NCI-H187 treated with DMSO at 0.1 percent for 48 hours (cell line): ENCODE results near the gene CLEC18B.
"Not testable (repeated sequence)": the region's sequence is repeated elsewhere in the genome, so short reads cannot be mapped to it uniquely, and the experiment has no call there.

Experiments
- DNase-seq: peaks from one replicate; lab custom pipeline; 2025; lab: John Stamatoyannopoulos, UW

Gene CLEC18B

GRCh38 chr16:74420612-74421481 is at the start of gene CLEC18B:
Gene CLEC18B, minus strand, starts transcription at chr16:74421478. Its CDS starts 208 bp downstream, at chr16:74421270.
- DNase-seq: not testable (repeated sequence)

- DNase-seq: no peak
Observed at GRCh38 chr16:74469946-74470478, 48.7 kb upstream of the CLEC18B start.

GRCh38 chr16:74468807-74469525 is 47.7 kb upstream of the CLEC18B start:
- no peak for DNase-seq

- DNase-seq: no peak
Observed at GRCh38 chr16:74466872-74467271, 45.6 kb upstream of the CLEC18B start.

GRCh38 chr16:74465851-74466685 is 44.8 kb upstream of the CLEC18B start:
- DNase-seq: no peak

GRCh38 chr16:74465281-74465680 is 44.0 kb upstream of the CLEC18B start:
- DNase-seq: no peak

GRCh38 chr16:74463888-74464287 is 42.6 kb upstream of the CLEC18B start:
- no peak for DNase-seq

GRCh38 chr16:74462361-74462760 is 41.1 kb upstream of the CLEC18B start:
- DNase-seq: no peak

- no peak for DNase-seq
Observed at GRCh38 chr16:74461826-74462225, 40.5 kb upstream of the CLEC18B start.

GRCh38 chr16:74460542-74460941 is 39.3 kb upstream of the CLEC18B start:
- DNase-seq: no peak

- DNase-seq: no peak
Observed at GRCh38 chr16:74456290-74456625, 35.0 kb upstream of the CLEC18B start.

- no peak for DNase-seq
Observed at GRCh38 chr16:74455619-74456289, 34.5 kb upstream of the CLEC18B start.

- no peak for DNase-seq
Observed at GRCh38 chr16:74455213-74455612, 33.9 kb upstream of the CLEC18B start.

GRCh38 chr16:74451951-74452758 is 30.9 kb upstream of the CLEC18B start:
- DNase-seq: no peak

GRCh38 chr16:74450967-74451760 is 29.9 kb upstream of the CLEC18B start:
- DNase-seq: no peak

- no peak for DNase-seq
Observed at GRCh38 chr16:74450236-74450635, 29.0 kb upstream of the CLEC18B start.

GRCh38 chr16:74449470-74449869 is 28.2 kb upstream of the CLEC18B start:
- no peak for DNase-seq

- DNase-seq: no peak
Observed at GRCh38 chr16:74448990-74449389, 27.7 kb upstream of the CLEC18B start.

- DNase-seq: no peak
Observed at GRCh38 chr16:74447578-74447977, 26.3 kb upstream of the CLEC18B start.

GRCh38 chr16:74446866-74447265 is 25.6 kb upstream of the CLEC18B start:
- DNase-seq: no peak
